ENCODE results near the gene BRINP1. TPM values are rescaled to one million over a fixed set of nuclear protein-coding genes. Genes with fewer than 3 reads are reported as not detected.
"Not testable (repeated sequence)": the region's sequence is repeated elsewhere in the genome, so short reads cannot be mapped to it uniquely, and the experiment has no call there.

Gene BRINP1
- total and polyA plus RNA-seq, 2 donors (not counting 1 experiment from before 2014, with no cell fraction given): not detected

DNA sequence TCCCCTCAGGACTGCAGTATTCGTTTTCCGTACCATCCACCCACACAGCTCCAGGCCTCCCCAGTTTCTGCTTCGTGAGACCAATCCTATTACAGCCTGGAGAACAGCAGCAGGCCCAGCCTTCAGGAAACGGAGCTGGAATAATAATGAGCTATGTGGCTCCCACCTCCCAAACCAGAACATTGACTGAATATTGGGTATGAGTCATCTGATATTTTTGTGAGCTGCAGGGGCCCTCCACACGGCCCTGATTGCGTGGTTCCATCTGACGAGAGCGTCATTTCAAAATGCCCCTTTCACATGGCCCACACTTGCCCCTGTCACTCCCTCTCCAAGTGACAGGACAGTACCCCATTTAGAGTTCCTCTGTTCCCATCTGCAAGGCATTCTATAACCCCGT lies 192.0 kb downstream of the BRINP1 start:
- DNase-seq (no peak), ATAC-seq (ENCODE audit: low read depth) (no peak)
- Mint-ChIP-seq H3K27ac (no peak overlapping the region), H3K4me1 (no peaks in the 10 kb centered on the region), H3K9me3 (ENCODE audit: insufficient read depth) (no peaks in the 10 kb centered on the region), H3K27me3 (no peaks in the 10 kb centered on the region), H3K4me3 (no peak overlapping the region)
- intact Hi-C loops (cut with micrococcal nuclease): no loop called here
- no peaks in the 10 kb centered on the region for H3K36me3 ChIP-seq (replicated peaks in 1 of 2; ENCODE audit: control extremely low read depth in 1 of 2, control insufficient read depth in 1 of 2, extremely low read depth in 1 of 2, insufficient read depth in 2 of 2, low read length in 1 of 2)
- H3K27ac ChIP-seq (ENCODE audit: low read length in 2 of 2): no peak overlapping the region
- H4K20me1 ChIP-seq (ENCODE audit: control insufficient read depth, insufficient read depth, low read length, poor library complexity, severe bottlenecking): no peaks in the 10 kb centered on the region
- ChIA-PET POLR2A (no interaction called here), CTCF (no interaction called here)
- WGBS (ENCODE audit: insufficient coverage): 100% methylated on average over 5 of the region's 9 CpGs
- no peak overlapping the region for H3K4me2 ChIP-seq (replicated peaks; ENCODE audit: low read depth, low read length, poor library complexity, severe bottlenecking)
- H3K4me1 ChIP-seq (ENCODE audit: control insufficient read depth in 2 of 2, insufficient read depth in 2 of 2, low read length in 2 of 2): no peaks in the 10 kb centered on the region
- no peak overlapping the region for H3K4me3 ChIP-seq (ENCODE audit: control extremely low read depth in 1 of 5, extremely low read depth in 1 of 5, insufficient read depth in 1 of 5, low read depth in 2 of 5, low read length in 4 of 5)
- TF ChIP-seq CTCF (IDR thresholded peaks at IDR 0.05): no peak
- no peak for TF ChIP-seq EZH2 (IDR thresholded peaks at IDR 0.05; ENCODE audit: borderline replicate concordance, insufficient read depth, low read depth, low read length, poor library complexity, severe bottlenecking)
- H3K9me3 ChIP-seq (ENCODE audit: control extremely low read depth in 1 of 3, control insufficient read depth in 2 of 3, insufficient read depth in 1 of 3, low read length in 2 of 3): peaks cover 0 to 7% (median 0%) of the 10 kb centered on the region in 3 donors
- no peaks in the 10 kb centered on the region for H3K79me2 ChIP-seq (ENCODE audit: control insufficient read depth, insufficient read depth, low read length)
- H3K27me3 ChIP-seq (replicated peaks in 1 of 4; ENCODE audit: control extremely low read depth in 1 of 4, control insufficient read depth in 3 of 4, insufficient read depth in 4 of 4, low read length in 3 of 4): no peaks in the 10 kb centered on the region
- no peak overlapping the region for H3K9ac ChIP-seq (ENCODE audit: low read length)
- no peak overlapping the region for H2AFZ ChIP-seq (ENCODE audit: insufficient read depth, low read depth, low read length, poor library complexity, severe bottlenecking)

GRCh38 chr9:119175581-119175980 lies 193.7 kb downstream of the BRINP1 start:
- no peak overlapping the region for H2AFZ ChIP-seq (ENCODE audit: insufficient read depth, low read depth, low read length, poor library complexity, severe bottlenecking)
- no peaks in the 10 kb centered on the region for H3K9me3 Mint-ChIP-seq (ENCODE audit: insufficient read depth)
- no peak overlapping the region for H3K9ac ChIP-seq (ENCODE audit: low read length)
- no peaks in the 10 kb centered on the region for H3K36me3 ChIP-seq (replicated peaks in 1 of 2; ENCODE audit: control extremely low read depth in 1 of 2, control insufficient read depth in 1 of 2, extremely low read depth in 1 of 2, insufficient read depth in 2 of 2, low read length in 1 of 2)
- H3K27me3 Mint-ChIP-seq: no peaks in the 10 kb centered on the region
- intact Hi-C loops (cut with micrococcal nuclease): no loop called here
- H3K4me2 ChIP-seq (replicated peaks; ENCODE audit: low read depth, low read length, poor library complexity, severe bottlenecking): no peak overlapping the region
- CTCF ChIA-PET: no interaction called here
- H3K4me3 Mint-ChIP-seq: no peak overlapping the region
- WGBS (ENCODE audit: insufficient coverage): 80% methylated on average over 1 of the region's 1 CpG
- no peak for DNase-seq
- no peak overlapping the region for H3K27ac Mint-ChIP-seq
- no peaks in the 10 kb centered on the region for H3K27me3 ChIP-seq (replicated peaks in 1 of 4; ENCODE audit: control extremely low read depth in 1 of 4, control insufficient read depth in 3 of 4, insufficient read depth in 4 of 4, low read length in 3 of 4)
- H3K4me1 Mint-ChIP-seq: no peaks in the 10 kb centered on the region
- ATAC-seq (ENCODE audit: low read depth): no peak
- no peak overlapping the region for H3K4me3 ChIP-seq (ENCODE audit: control extremely low read depth in 1 of 5, extremely low read depth in 1 of 5, insufficient read depth in 1 of 5, low read depth in 2 of 5, low read length in 4 of 5)
- H3K4me1 ChIP-seq (ENCODE audit: control insufficient read depth in 2 of 2, insufficient read depth in 2 of 2, low read length in 2 of 2): no peaks in the 10 kb centered on the region
- H4K20me1 ChIP-seq (ENCODE audit: control insufficient read depth, insufficient read depth, low read length, poor library complexity, severe bottlenecking): no peaks in the 10 kb centered on the region
- POLR2A ChIA-PET: no interaction called here
- peaks cover 0 to 7% (median 0%) of the 10 kb centered on the region in 3 donors for H3K9me3 ChIP-seq (ENCODE audit: control extremely low read depth in 1 of 3, control insufficient read depth in 2 of 3, insufficient read depth in 1 of 3, low read length in 2 of 3)
- H3K79me2 ChIP-seq (ENCODE audit: control insufficient read depth, insufficient read depth, low read length): no peaks in the 10 kb centered on the region
- no peak for TF ChIP-seq CTCF (IDR thresholded peaks at IDR 0.05)
- no peak for TF ChIP-seq EZH2 (IDR thresholded peaks at IDR 0.05; ENCODE audit: borderline replicate concordance, insufficient read depth, low read depth, low read length, poor library complexity, severe bottlenecking)
- no peak overlapping the region for H3K27ac ChIP-seq (ENCODE audit: low read length in 2 of 2)

DNA sequence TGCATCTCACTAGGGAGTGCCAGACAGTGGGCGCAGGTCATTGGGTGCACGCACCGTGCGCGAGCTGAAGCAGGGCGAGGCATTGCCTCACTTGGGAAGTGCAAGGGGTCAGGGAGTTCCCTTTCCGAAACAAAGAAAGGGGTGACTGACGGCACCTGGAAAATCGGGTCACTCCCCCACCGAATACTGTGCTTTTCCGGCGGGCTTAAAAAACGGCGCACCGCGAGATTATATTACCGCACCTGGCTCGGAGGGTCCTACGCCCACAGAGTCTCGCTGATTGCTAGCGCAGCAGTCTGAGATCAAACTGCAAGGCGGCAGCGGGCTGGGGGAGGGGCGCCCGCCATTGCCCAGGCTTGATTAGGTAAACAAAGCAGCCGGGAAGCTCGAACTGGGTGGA lies 200.0 kb downstream of the BRINP1 start:
- H3K4me1 Mint-ChIP-seq; H3K9ac ChIP-seq (ENCODE audit: low read length); H4K20me1 ChIP-seq (ENCODE audit: control insufficient read depth, insufficient read depth, low read length, poor library complexity, severe bottlenecking); H3K27me3 Mint-ChIP-seq; H3K36me3 ChIP-seq (replicated peaks in 1 of 2; ENCODE audit: control extremely low read depth in 1 of 2, control insufficient read depth in 1 of 2, extremely low read depth in 1 of 2, insufficient read depth in 2 of 2, low read length in 1 of 2); H3K4me2 ChIP-seq (replicated peaks; ENCODE audit: low read depth, low read length, poor library complexity, severe bottlenecking); POLR2A ChIA-PET; intact Hi-C loops (cut with micrococcal nuclease); H3K27ac Mint-ChIP-seq; H3K27me3 ChIP-seq (replicated peaks in 1 of 4; ENCODE audit: control extremely low read depth in 1 of 4, control insufficient read depth in 3 of 4, insufficient read depth in 4 of 4, low read length in 3 of 4); H3K27ac ChIP-seq (ENCODE audit: low read length in 2 of 2); H3K9me3 Mint-ChIP-seq (ENCODE audit: insufficient read depth); H2AFZ ChIP-seq (ENCODE audit: insufficient read depth, low read depth, low read length, poor library complexity, severe bottlenecking); ATAC-seq (ENCODE audit: low read depth); H3K4me3 ChIP-seq (ENCODE audit: control extremely low read depth in 1 of 5, extremely low read depth in 1 of 5, insufficient read depth in 1 of 5, low read depth in 2 of 5, low read length in 4 of 5); H3K79me2 ChIP-seq (ENCODE audit: control insufficient read depth, insufficient read depth, low read length); H3K4me1 ChIP-seq (ENCODE audit: control insufficient read depth in 2 of 2, insufficient read depth in 2 of 2, low read length in 2 of 2); DNase-seq; CTCF ChIA-PET; H3K4me3 Mint-ChIP-seq: not testable (repeated sequence)
- 49% methylated on average over 14 of the region's 27 CpGs for WGBS (ENCODE audit: insufficient coverage)
- peaks cover 0 to 16% (median 0%) of the 10 kb centered on the region in 3 donors for H3K9me3 ChIP-seq (ENCODE audit: control extremely low read depth in 1 of 3, control insufficient read depth in 2 of 3, insufficient read depth in 1 of 3, low read length in 2 of 3)
